HEK293 (cell line): ENCODE data around the gene TCF12.

Source experiments
- ZNF157 ChIP-seq: fragments of 450-650 bp; formaldehyde crosslinking; IDR thresholded peaks from 2 replicates; pipeline ENCODE4 v1.5.1; 2016; ENCODE audit warnings: missing biosample characterization, missing genetic modification characterization
- TF ChIP-seq, protein P1 (sequence below): fragments of 450-650 bp; IDR thresholded peaks from 2 replicates; pipeline ENCODE4 v1.5.1; 2018; ENCODE audit warnings: missing biosample characterization, mild to moderate bottlenecking, missing genetic modification characterization
- TF ChIP-seq, protein P2 (sequence below): fragments of 450-650 bp; formaldehyde crosslinking; IDR thresholded peaks from 2 replicates; pipeline ENCODE4 v1.5.1; 2016; ENCODE audit warnings: missing biosample characterization, missing genetic modification characterization

DNA sequence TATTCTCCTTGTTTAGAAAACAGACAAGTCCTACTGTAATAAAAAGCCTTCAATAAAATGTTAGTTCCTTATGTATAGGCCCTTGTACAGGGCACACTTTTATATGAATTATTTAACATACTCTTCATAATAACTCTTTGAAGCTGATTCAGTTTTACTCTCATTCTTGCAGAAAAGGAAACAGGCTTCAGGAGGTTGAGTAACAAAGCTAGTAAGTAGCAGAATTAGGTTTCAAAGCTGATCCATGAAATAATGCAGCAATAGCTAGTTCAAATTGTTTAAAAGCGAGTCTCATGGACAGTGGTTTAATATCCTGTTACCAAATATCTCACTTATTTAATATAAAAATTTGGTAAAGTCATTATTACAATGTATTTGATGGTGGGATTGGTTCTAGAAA is 25.0 kb downstream of the TCF12 start:
- TF ChIP-seq ZNF157 (tag by site-specific recombination), result no peak
- TF ChIP-seq, protein P1, sequence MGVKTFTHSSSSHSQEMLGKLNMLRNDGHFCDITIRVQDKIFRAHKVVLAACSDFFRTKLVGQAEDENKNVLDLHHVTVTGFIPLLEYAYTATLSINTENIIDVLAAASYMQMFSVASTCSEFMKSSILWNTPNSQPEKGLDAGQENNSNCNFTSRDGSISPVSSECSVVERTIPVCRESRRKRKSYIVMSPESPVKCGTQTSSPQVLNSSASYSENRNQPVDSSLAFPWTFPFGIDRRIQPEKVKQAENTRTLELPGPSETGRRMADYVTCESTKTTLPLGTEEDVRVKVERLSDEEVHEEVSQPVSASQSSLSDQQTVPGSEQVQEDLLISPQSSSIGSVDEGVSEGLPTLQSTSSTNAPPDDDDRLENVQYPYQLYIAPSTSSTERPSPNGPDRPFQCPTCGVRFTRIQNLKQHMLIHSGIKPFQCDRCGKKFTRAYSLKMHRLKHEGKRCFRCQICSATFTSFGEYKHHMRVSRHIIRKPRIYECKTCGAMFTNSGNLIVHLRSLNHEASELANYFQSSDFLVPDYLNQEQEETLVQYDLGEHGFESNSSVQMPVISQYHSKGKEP (tag by site-specific recombination), result no peak
- TF ChIP-seq, protein P2, sequence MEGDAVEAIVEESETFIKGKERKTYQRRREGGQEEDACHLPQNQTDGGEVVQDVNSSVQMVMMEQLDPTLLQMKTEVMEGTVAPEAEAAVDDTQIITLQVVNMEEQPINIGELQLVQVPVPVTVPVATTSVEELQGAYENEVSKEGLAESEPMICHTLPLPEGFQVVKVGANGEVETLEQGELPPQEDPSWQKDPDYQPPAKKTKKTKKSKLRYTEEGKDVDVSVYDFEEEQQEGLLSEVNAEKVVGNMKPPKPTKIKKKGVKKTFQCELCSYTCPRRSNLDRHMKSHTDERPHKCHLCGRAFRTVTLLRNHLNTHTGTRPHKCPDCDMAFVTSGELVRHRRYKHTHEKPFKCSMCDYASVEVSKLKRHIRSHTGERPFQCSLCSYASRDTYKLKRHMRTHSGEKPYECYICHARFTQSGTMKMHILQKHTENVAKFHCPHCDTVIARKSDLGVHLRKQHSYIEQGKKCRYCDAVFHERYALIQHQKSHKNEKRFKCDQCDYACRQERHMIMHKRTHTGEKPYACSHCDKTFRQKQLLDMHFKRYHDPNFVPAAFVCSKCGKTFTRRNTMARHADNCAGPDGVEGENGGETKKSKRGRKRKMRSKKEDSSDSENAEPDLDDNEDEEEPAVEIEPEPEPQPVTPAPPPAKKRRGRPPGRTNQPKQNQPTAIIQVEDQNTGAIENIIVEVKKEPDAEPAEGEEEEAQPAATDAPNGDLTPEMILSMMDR (tag by site-specific recombination), result no peak
